AML-193 (cell line): Measurements from ENCODE around the gene C16orf74.
A peak's percentile ranks its signal among the peaks of the same experiment; 100 is the strongest.

Experiments used
- DNase-seq, 2 experiments: peaks; one replicate each; lab custom pipeline; 2025; lab: John Stamatoyannopoulos, UW

The C16orf74 gene

DNA sequence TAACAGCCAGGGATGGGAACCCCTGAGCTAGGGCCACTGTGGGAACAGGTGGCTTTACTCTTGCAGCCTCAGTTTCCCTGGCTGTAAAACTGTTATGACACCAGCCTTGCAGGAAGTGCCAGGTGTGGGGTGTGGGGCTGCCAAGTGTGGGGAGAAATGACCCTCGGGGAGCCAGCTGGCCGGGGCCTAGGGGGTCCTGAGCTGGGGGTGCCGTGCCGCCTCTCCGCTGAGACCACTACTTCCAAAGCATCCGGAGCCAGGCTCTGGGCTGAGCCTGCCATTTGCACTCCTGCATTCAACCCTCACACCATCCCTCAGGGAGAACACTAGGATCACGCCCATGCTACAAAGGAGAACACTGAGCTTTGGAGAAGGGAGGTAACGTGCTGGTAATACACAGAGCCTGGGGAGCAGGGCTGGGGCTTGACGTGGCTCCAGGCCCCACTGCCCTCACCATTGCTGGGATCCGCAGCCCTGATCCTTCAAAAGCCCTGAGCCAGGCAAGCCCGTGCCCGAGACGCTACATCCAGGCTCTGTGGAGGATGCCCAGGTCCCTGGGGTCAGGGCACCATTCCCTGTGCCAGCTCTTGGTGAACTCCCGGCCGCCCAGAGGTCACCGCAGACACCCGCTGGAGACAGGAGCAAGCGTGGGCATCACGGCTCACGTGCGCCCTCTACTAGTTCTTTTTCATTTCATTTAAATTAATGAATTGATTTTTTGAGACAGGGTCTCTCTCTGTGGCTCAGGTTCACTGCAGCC is 33.3 kb downstream of the C16orf74 start:
- peak; percentile 29 to 32 for DNase-seq

DNA sequence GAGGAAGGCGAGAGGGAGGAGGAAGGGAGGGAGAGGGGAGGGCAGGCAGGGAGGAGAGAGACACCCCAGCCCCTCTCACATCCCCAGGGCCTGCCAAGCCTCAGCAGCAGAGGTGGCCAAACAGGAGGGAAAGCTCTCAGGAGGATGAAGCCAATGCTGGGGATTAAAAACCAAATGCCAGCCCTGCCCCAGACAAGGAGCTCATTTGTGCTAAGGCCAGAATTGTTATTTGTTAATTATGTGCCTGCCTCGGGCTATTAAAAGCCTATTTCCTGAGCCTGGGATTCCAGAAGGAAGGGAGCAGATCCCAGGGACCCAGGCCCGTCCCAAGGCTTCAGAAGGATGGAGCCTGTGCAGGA is 34.2 kb downstream of the C16orf74 start:
- no peak for DNase-seq

DNA sequence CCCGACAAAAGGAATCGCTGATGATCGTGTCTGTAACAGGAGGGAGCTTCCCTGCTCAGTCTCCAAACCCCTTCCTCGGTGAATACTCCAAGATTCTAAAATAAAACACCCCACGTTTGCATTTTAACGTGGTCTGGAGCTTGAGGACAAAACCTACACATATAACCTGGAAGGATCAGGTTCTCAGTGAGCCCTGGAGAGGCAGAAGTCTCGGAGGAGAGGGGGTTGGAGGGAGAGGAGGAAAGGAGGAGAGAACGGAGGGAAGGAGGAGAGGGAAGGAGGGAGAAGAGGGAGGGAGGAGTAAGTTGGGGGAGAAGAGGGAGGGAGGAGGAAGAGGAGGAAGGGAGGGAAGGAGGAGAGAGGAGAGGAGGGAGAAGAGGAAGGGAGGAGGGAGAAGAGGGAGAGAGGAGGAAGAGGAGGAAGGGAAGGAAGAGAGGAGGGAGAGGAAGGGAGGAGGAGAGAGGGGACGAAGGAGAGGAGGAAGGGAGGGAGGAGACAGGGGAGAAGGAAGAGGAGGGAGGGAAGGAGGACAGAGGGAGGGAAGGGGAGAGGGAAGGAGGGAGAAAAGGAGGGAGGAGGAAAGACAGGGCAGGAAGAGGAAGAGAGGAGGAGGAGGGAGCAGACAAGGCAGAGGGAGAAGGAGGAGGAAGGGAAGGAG is 34.7 kb downstream of the C16orf74 start:
- no peak for DNase-seq

DNA sequence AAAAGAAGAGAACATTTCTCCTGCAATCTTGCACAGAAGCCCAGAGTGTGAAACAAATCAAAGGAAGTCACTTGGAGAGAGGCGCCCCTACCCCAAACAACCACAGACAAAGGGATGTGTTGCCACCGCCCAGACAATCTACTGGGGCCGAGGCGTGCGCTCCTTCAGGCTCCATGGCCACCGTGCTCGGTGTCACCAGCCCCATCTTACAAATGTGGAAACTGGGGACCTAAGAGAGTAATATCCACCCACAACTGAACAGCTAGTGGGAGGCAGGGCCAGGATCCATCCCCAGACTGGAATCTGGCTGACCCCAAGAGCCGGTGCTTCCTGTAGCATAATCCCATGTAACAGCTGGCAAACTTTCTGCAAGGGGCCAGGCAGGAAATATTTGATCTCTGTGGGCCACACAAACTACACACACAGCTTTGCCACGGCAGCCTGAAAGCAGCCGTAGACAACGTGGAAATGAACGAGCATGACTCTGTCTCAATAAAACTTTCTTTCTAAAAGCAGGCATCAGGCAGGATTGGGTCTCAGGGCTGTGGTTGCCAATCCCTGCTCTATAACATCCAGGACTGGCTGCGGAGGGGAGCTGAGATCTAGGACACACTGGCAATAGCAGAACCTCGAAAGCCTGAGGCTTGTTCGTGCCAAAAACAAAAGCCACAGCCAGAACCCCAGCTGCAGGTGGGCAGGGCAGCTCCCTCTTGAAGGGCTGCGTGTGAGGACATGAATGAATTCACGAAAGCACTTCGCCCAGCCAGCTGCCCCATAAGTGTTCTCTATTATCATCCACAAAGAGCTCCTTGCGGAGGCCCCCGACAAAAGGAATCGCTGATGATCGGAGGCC is 35.5 kb downstream of the C16orf74 start:
- DNase-seq = no peak

DNA sequence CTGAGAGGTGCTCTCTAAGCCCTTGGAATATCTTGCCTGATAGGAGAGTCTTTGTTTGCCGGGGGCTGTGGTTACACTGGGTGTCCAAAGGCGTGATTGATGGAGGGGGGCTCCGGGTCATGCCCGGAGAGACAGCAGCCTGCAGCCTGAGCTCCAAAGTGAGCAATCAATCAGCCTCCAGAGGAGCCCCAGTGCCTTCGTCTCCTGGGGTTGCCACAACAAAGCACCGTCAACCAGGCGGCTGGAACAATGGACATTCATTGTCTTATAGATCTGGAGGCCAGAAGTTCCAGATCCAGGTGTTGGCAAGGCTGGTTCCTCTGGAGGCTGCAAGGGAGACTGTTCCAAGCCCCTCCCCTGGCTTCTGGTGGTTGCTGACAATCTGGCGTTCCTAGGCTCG is 38.1 kb downstream of the C16orf74 start:
- DNase-seq = no peak

DNA sequence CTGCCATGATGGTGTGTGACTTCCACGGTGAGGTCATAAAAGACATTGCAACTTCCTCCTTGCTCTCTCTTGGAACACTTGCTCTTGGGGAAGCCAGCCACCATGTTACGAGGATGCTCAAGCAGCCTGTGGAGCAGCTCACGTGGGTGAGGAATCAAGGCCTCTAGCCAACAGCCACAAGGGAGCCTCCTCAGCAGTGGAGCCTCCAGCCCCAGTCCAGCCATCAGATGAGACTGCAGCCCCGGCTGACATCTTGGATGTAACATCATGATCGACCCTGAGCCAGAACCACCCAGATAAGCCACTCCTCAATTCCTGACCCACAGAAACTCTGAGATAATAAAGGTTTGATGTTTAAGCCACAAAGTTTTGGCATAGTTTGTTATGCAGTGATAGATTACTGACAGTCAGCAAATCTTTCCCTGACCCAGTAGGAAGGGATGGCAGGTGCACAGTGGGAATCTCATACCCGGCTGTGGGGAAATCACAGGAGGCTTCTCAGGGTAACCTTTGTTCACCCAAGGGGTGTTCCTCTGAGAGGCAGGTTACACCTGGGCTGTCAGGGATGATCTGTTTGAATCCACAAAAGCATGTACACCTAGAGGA is 38.8 kb downstream of the C16orf74 start:
- no peak for DNase-seq

DNA sequence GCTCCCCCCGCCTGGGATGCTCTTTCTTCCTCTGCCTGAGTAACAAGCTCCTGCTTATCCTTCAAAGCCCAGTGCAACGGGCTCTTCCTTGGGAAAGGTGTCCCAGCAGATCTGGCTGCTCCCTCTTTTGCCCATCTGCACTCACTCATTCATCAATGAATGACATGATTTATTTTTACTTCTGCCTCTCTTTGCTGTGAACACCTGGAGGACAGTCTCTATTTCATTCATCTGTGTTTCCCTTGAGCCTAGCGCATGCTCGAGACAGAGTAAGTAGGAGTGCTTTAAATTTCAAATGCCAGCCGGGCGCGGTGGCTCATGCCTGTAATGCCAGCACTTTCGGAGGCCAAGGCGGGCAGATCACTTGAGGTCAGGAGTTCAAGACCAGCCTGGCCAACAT is 40.2 kb downstream of the C16orf74 start:
- DNase-seq = no peak

DNA sequence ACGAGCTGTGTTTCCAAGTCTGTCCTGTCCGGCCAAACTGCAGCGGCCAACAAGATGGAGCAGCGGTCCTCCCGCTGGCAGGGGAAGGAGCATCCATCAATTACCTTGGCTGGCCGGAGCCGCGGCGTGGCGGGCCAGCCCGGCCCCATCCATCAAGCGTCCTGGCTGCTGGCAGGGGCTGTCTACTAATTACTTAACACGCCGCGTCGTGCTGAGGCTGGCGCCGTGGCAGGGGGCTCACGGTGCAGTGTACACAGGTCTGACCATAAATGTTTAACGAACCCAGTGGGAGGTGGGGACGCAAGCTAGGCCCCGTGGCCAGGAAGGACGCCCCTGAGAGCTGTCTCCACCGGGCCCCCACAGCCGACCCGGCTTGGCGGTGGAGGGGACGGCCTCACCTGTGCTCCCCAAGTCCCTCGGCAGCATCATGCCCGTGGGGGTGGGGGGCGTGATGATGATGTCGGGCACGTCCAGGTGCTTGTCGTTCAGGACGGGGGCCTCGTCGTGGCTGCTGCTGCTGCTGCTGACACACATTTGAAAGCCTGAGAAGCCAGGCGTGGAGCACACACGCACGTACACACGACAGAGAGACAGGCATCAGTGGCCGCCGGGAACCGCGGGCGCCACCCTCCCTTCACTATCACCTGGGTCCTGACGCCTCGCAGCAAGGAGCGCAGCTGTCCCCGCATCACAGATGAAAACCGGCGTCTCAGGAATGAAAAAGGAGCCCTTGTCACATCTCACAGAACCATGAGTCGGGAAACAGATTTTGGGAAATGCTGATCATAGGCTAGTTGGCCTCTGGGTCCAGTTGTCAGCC is 40.9 kb downstream of the C16orf74 start:
- DNase-seq = no peak

DNA sequence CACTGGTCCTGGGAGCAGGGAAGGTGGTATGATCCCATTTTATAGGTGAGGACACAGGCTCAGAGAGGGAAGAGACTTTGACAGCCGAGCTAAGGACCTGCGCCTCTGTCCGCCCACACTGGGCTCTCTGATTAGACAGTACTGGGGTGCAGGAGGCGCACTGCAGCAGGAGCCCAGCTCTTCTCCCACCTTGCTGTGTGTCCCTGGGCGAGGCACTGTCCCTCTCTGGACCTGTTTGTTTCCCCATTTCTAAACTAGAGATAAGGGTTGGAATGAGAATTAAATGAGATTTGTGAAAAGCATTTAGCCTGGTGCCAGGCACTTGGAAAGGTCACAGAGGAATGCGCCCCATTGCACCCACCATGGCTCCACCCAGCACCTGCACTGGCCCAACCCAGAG is 42.6 kb downstream of the C16orf74 start:
- no peak for DNase-seq

DNA sequence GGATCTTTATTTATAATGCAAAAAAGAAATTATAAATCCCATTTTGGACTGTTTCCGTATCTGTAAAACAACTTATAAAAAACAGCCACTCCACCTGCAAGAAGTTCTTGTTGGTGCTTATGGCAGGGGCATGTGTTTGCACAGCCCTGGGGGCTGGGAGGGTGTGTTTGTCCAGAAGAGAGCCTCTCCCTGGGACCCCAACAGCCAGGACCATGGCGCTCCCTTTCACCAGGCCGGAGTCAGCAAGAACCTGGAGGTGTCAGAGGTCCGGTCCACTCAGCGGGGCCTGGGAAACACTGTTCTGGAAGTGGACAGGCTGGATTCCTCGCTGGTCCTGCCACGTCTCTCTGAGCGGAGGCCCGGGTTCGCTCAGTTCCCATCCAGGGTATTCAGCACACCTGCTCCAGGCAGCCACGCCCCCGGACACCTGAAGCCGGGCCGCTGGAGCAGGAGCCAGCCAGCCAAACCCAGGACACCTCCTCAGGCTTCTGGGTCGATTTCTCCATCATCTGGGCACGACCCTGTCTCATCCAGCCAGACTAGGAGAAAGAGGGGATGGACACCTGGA is 43.3 kb downstream of the C16orf74 start:
- DNase-seq = no peak

DNA sequence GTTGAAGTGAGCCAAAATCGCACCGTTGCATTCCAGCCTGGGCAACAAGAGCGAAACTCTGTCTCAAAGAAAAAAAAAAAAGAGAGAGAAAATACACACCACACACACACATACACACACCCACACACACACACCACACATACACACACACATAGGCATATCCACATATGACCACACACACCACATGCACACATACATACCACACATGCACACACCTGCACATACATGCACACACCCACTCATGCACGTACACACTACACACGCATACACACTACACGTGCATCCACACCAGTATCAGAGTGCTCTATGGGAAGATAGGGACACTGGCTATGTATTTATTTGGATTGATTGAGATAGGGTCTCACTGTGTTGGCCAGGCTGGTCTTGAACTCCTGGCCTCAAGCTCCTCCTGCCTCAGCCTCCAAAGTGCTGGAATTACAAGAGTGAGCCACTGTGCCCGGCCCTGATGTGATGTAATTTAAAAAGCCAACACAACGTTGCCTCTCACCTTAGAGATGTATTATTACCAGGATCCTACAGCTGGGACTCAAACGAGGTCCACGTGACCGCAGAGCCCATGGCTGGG is 44.4 kb downstream of the C16orf74 start:
- no peak for DNase-seq

DNA sequence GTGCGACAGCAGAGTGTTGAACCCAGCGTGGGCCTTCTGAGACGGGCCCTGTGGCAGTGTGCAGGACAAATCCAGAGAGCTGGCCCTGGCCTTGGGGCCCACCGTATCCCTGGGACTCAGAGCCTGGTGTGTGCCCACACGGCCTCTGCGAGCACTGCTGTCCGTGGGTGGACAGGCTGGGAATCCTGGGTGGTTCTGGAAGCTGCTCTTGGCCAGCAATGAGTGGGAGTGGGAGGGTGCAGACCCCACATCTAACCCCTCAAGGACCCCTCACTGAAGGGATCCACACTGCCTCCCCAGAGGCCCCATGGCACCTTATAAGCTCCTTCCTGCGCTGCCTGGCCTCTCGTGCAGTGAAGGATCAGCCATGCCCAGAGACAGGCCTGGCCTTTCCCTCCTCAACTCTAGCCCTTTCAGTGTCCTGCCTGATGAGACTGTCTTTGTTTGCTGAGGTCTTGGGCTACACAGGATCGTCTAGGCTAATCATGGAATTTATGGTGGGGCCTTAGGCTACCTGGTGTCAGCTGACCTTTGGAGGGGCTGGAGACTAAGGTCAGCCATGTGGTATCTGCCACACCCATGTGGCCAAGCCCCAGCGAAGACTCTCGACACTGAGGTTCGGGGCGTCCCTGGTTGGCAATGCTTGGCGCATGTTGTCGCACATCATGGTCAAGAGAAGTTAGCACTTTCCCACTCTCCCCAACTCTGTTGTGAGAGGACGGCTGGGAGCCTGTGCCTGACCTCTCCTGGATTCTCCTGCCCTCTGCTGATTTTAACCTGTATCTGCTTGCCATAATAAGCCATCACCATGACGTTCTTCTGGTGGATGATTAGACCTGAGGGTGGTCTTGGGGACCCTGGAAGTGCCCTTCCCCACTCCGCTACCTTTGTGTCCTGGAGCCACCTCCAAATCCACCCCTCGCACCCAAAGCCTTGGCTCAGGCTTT is 45.7 kb downstream of the C16orf74 start:
- DNase-seq = no peak

DNA sequence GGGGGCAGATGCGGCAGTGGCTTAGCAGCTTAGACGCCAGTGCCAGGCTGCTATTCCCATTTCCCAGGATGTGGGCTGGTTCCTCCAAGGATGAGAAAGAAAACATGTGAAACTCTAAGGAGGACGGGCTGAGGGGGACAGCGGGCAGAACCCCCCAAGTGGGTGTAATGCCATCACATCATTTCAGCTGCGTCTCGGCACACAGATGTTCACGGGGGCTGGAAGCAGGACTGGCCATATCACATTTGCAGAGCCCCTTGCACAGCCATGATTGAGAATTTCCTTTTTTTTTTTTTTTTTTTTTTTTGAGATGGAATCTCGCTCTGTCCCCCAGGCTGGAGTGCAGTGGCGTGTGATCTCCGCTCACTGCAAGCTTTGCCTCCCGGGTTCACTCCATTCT is 46.9 kb downstream of the C16orf74 start:
- no peak for DNase-seq

DNA sequence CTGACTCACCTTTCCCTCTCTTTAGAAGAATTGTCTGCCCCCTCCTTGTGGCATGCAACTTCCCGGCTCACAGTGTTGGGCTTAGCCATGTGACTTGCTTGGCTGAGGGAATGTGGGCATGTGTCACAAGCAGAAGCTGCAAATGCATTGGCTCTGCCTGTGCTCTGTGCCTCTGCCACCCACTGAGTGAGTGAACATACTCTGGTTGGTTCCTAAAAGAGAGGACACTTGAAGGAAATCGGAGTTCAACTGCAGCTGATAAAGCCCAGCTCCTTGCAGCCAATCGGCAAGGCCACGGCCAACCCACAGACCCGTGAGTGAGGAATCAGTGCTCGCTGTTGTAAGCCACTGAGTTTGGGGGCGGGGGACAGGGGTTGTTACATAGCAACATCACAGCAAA is 51.3 kb downstream of the C16orf74 start:
- DNase-seq = no peak

DNA sequence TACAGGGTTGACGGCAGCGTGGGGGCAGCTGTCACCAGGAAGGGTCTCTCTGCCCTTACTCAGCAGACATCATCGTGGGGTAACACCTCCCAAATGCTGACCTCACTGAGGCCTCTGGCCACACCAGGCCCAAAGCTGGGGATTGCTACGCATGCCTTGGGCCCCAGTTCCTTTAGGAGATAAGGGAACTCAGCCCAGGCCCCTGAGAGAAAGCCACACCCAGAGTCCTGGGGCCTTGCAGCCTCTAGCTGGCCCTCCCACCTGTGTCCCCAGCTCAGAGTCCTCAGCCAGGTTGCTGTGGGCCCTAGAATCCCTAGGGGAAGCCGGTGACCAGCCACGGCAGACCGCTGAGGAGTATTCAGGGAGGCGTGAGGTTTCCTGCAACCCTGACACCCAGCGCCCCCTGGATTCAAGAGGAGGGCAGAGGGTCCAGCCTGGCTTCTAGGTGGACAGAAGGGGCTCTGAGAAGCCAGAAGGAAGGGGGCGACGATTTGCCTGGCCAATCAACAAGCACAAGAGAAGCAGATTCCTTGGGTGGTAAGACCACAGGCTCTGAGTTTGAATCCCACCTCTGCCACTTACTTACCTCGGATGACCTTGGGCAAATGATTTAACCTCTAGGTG is 51.8 kb downstream of the C16orf74 start:
- DNase-seq = no peak

DNA sequence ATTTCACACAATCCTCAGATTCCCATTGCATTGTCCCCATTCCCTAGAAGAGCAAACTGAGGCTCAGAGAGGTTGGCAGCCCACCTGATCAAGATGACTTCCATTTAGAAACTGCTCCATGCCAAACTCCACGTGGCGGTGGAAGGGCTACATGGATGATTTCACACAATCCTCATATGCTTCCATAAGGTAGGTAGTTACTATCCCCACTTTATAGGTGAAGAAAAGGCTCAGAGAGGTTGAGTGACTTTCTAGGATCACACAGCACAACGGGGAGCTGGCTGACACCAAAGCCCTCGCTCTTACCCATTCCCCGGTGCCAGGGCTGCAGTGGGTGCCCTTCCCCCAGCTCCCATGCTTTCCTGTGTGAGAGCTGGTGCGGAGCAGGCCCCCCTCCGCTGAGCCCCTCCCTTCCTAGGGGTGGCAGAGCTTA is 52.4 kb downstream of the C16orf74 start:
- no peak for DNase-seq

DNA sequence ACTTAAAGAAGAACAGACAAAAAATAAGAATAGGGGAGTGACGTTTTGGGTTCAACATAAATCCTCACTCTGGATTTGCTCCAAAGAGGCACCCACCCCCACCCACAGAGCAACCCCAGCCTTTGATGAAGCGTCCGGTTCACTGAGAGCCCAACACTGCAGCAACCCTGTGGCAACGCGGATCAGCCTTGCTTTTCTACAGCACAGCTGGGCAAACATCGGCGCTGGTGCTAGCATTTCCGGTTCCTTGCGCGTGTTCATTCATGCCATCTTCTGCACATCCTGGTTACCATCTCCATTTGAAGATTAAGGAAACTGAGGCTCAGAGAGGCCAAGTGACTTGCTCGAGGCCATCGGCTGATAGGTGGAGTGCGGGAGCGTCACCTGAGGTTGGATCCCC is 53.5 kb downstream of the C16orf74 start:
- no peak for DNase-seq

DNA sequence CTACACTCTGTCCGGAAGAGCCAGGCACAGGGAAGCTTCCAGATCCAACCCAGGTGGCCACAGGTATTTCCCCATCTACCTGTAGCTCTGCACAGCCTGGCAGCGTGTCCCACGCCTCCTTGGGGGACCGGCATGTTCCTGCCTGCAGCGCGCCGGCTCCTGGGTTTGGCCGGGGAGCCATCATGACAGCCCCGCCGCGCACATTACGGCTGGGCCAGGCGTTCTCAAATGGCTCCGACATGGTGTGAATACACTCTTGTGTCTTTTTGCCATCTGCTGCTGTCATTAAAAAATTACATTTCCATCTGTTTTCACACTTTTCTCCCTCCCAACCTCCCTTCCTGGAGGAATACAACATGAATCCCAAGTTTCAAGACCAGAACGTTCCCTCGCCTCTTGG is 54.1 kb downstream of the C16orf74 start:
- DNase-seq = no peak
